GM21576 (cell line): ENCODE results near the gene TNFRSF1B.

ENCODE experiments used
- ATAC-seq: cut with Tn5 transposase; IDR thresholded peaks from one replicate; pipeline ENCODE4 v1.9.1; 2021; ENCODE audit warnings: mild to moderate bottlenecking, moderate library complexity; ENCODE audit not compliant: unreplicated experiment

The TNFRSF1B gene

GRCh38 chr1:12155328-12155727 lies 11.5 kb upstream of the TNFRSF1B start:
- ATAC-seq: no peak

- ATAC-seq: no peak
Observed at GRCh38 chr1:12157366-12158231, 9.2 kb upstream of the TNFRSF1B start.

DNA sequence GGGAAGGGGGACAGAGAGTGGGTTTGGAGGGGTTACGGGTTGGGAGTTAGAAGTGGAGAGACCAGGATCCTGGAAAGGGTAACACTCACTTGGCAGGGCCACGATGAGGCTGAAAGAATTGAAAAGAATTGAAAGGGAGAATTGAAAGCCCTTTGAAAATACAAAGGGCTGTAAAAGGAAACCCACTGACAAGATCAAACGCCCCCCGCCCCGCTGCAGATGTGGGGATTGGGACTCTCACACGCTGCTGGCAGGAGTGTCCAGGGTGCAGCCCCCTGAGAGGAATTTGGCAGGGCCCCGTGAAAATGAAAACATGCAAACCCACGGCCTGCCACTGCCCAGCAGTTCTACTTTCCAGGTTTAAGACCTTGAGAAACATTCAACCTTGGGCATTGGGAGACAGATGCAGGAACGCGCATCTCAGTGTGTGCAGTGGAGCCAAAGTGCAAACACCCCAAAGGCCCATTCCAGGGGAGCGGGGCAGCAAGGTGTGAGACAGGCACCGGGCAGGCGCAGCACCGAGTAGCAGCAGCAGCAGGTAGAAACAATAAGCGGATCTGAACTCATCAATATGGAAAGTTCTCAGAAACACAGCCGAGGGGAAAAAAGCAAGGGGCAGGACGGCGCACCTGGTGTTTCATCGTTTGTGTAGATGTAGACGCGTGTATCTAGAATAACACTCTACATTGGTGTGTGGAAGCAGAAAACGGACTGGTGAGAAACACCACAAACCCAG lies 8.3 kb upstream of the TNFRSF1B start:
- no peak for ATAC-seq

GRCh38 chr1:12159816-12160215 lies 7.0 kb upstream of the TNFRSF1B start:
- no peak for ATAC-seq

- no peak for ATAC-seq
Observed at GRCh38 chr1:12161324-12161661, 5.5 kb upstream of the TNFRSF1B start.

- ATAC-seq: peak; percentile 62
Observed at GRCh38 chr1:12161662-12162458, 4.9 kb upstream of the TNFRSF1B start.

DNA sequence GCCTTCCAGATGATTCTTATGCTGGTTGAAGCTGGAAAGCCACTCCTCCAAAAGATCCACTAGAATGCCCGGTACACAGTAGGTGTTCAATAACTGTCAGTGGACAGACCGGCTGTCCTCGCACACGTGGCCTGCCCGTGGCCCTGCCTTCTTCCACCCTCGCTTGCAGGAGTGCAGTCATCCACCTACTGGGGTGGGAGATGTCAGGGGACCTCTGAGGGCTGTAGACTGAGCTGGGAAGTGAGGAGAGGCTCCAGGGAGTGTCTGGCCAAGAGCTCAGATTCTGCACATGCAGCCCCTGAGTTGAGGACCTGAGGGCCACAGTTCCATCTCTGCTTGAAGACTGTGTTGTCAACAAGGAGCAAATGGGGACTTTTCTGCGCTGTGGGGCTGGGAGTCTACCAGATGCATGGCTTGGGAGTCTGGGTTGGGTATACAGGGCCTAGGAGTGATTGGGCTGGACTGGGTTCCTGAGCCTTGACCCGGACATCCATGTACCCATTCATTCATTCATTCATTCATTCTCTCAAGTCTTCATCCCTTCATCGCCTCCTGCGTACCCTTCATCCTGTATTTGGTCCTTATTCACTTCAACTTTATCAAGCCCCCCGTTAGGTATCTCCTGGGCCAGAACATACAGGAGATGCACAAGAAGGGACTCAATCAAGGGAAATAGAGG lies 4.2 kb upstream of the TNFRSF1B start:
- no peak for ATAC-seq

DNA sequence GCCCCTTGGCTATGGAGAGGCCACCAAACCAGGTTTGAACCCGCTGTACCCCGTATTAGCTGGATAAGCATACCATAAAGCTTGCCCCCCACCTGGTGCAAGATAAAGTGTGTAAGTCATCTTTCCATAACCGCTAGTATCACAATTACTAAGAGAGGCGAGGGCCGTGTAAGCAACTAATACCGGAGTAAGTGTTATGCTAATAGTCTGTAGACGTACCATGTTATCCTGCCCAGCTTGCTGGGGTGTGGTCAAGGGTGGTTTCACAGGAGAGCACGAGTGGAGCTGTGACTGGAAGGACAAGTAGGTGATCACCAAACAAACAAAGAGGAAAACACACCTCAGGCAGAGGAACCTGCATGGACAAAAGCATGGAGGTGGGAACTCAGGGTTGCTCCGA lies 3.6 kb upstream of the TNFRSF1B start:
- no peak for ATAC-seq

- ATAC-seq: no peak
Observed at GRCh38 chr1:12164210-12164609, 2.6 kb upstream of the TNFRSF1B start.

GRCh38 chr1:12165342-12165741 lies 1.4 kb upstream of the TNFRSF1B start:
- no peak for ATAC-seq

GRCh38 chr1:12167493-12168429 lies 970 bp downstream of the TNFRSF1B start:
- ATAC-seq: no peak

DNA sequence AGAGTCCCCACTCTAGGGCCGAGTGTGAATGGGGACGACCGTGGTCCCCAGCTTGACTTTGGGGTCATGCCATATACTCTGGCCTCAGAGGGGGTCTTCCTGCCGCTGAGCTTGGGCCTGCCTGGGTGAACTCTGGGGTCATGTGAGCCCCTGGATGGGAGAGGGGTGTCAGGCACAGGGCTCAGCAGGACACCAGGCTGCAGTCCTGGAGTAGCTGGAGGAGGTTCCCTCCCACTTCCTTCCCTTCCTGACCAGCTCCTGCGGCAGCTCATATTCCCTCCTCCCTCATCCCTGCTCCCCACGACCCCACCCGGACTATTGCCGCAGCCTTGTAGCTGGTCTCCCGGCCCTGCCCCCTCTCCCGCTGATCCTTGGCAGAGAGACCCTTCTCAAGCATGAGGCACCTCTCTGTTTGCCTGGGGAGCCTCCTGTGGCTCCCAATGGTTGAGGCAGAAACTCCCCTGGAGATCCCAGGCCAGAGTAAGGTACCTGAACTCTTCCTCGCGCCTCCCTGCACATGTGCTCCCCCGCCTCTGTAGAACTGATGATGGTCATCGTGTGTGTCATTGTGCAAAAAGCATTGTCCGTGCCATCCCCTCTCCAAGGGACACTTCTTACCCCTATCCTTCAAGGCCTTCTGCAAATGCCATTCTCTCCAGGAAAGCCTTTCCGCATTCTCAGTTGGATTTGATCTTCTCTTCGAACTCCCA lies 1.8 kb downstream of the TNFRSF1B start:
- no peak for ATAC-seq

DNA sequence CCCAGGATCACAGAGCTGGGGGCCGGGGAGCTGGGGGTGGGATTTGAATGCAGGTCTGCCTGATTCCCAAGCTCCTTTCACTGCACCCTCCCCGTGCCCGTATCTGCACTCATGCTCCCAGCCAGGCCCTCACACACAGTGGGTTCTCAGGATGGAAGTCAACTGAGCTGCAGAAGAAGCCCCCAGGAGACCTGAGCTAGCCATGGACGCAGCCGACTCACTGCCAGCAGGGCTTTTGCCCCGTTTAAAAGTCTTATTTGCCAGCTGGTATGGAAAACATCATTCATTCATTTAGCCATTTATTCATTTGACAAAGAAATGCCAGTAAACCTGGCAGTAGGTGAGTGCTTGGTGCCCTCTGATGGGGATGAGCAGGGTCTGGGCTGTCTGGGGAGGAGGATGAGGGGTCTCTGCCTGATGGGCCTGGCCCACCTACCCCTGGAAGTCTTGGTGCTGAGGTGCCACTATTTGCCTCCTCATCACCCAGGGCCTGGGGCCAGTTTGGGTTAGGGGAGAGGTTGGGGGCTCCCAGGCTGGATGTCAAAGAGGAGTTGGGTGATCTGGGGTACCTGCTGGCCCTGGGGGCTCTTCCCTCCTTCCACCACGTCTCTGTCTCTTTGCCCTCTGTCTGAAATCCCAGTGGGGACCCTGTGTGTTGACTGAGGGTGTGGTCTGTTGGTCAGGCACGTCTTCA lies 2.8 kb downstream of the TNFRSF1B start:
- no peak for ATAC-seq

GRCh38 chr1:12170263-12170671 lies 3.5 kb downstream of the TNFRSF1B start:
- ATAC-seq: no peak

GRCh38 chr1:12171206-12172041 lies 4.6 kb downstream of the TNFRSF1B start:
- no peak for ATAC-seq

DNA sequence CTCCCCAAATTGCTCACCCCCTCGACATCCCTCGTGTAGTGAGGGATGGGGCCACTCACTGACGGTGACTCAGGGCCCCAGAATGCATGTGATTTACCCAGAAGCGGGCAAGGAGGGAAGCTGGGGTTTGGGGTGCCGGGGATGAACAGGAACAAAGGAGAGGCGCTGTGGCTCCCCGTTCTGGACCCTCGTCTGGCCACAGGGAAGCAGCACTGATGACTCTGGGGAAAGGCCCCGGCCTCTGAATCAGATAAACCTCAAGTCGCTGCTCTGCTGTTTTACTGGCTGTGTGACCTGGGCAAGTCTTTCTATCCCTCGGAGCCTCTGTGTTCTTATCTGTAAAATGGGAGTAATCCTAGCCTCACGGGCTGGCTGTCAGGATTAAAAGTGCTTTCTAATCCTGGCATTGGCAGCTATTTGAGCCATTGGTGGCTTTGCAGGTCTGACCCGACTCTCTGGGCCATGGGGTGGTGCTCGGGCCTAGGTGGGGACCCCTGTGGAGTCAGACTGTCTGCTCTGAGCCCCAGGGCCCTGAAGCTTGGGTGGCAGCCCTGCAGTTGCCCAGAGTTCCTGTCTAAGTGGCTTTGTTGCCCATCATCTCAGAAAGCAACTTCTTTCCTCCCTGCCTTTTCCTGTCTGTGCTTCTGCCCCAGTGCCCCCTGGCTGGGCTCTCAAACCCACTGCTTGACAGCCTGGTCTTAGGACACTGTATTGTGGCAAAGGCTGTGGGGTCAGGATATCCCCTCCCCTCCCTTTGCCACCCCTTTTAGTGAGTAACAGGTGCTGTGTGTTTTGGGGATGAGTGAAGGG lies 5.5 kb downstream of the TNFRSF1B start:
- no peak for ATAC-seq

DNA sequence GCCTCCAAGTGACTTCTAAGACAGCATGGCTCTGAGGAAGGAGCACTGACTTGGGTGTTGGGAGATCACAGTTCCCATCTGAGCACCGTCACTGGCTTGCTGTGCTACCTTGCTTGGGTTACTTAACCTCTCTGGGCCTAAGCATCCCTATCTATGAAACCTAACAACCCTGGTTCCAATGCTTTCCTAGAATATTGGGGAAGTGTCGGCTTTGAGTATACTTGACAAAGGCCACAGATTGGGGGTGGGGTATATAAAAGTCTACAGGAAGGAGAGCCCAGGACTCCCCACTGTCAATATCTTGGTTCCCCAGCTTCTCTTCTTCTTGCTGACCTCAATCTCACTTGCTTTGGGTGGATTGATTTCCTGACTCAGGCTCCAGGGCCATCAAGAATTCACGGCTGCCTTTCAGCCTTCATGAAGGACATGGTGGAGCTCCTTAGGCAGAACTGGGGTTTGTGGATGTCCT lies 6.3 kb downstream of the TNFRSF1B start:
- no peak for ATAC-seq
